Smooth muscle cell (in vitro differentiated cells): ENCODE data around the gene TMEM30A. TPM values are rescaled to one million over a fixed set of nuclear protein-coding genes. Genes with fewer than 3 reads are reported as not detected.

ENCODE experiments used
- DNase-seq: peaks from one replicate; lab custom pipeline; 2025; ENCODE audit not compliant: unreplicated experiment; lab: John Stamatoyannopoulos, UW
- H2AFZ ChIP-seq: fragments of 200-600 bp; sonication (generic); 2 replicates; pipeline ENCODE4 v1.6.0; 2016; ENCODE audit warnings: antibody characterized with exemption, low read depth, mild to moderate bottlenecking
- H3F3A ChIP-seq: fragments of 200-600 bp; sonication (generic); 2 replicates; pipeline ENCODE4 v1.6.0; 2017; ENCODE audit warnings: antibody characterized with exemption, low read depth
- H3K27ac ChIP-seq: fragments of 200-600 bp; sonication (generic); 2 replicates; pipeline ENCODE4 v1.5.1; 2016; ENCODE audit warnings: low read depth, mild to moderate bottlenecking
- H3K27me3 ChIP-seq: fragments of 200-600 bp; sonication (generic); 2 replicates; pipeline ENCODE4 v1.6.1; 2016; ENCODE audit warnings: low read depth, mild to moderate bottlenecking
- H3K36me3 ChIP-seq: fragments of 200-600 bp; sonication (generic); 2 replicates; pipeline ENCODE4 v1.5.1; 2016; ENCODE audit warnings: low read depth
- H3K4me1 ChIP-seq: fragments of 200-600 bp; sonication (generic); 2 replicates; pipeline ENCODE4 v1.5.1; 2016; ENCODE audit warnings: low read depth
- H3K4me2 ChIP-seq: fragments of 200-600 bp; sonication (generic); 2 replicates; pipeline ENCODE4 v1.6.0; 2016; ENCODE audit warnings: mild to moderate bottlenecking
- H3K4me3 ChIP-seq: fragments of 200-600 bp; sonication (generic); 2 replicates; pipeline ENCODE4 v1.5.1; 2016; ENCODE audit warnings: mild to moderate bottlenecking
- H3K79me2 ChIP-seq: fragments of 200-600 bp; sonication (generic); 2 replicates; pipeline ENCODE4 v1.6.0; 2016; ENCODE audit warnings: low read depth, mild to moderate bottlenecking
- H3K9ac ChIP-seq: fragments of 200-600 bp; sonication (generic); 2 replicates; pipeline ENCODE4 v1.6.0; 2016; ENCODE audit warnings: low read depth
- H3K9me3 ChIP-seq: fragments of 200-600 bp; sonication (generic); replicated peaks from 2 replicates; pipeline ENCODE4 v1.5.1; 2016; ENCODE audit warnings: low read depth
- H4K20me1 ChIP-seq: fragments of 200-600 bp; sonication (generic); 2 replicates; pipeline ENCODE4 v1.6.0; 2016; ENCODE audit warnings: low read depth
- CTCF ChIP-seq: fragments of 200-600 bp; sonication (generic); IDR thresholded peaks from 2 replicates; pipeline ENCODE4 v1.5.1; 2017; ENCODE audit warnings: borderline replicate concordance, mild to moderate bottlenecking, antibody characterized with exemption; ENCODE audit not compliant: insufficient read depth, poor library complexity, severe bottlenecking
- WGBS: methylation state at CpG from one replicate; pipeline ENCODE4 v1.1.7; 2016; ENCODE audit warnings: low lambda C conversion rate; 5-methylcytosine and 5-hydroxymethylcytosine counted together
- polyA plus RNA-seq: library from polyadenylated mRNA; unstranded; fragments of >200 nt; fragmentation: Nextera tagmentation; extraction: Ambion mirVana; gene quantifications from 2 replicates; pipeline ENCODE4 v1.2.1, GENCODE V29; 2016
- total RNA-seq: library from RNA; depleted of rRNA; stranded (reverse); fragments of >200 nt; gene quantifications from 2 replicates; pipeline ENCODE4 v1.2.3, GENCODE V29; 2014

The TMEM30A gene
- total and polyA plus RNA-seq, 2 experiments from 2014 or later, result 110 to 230 TPM

- 3% methylated on average over 35 of the region's 35 CpGs for whole genome bisulfite sequencing
These were observed 77.8 kb downstream of the TMEM30A start for GRCh38 chr6:75206576-75207342.

GRCh38 chr6:75205776-75206575 is 78.6 kb downstream of the TMEM30A start, which contains the start of gene COL12A1:
TSS of gene COL12A1 (minus strand) at chr6:75206053. CDS start at chr6:75202792, 3,261 bp downstream.
- DNase-seq, result no peak
- Histone ChIP-seq H3K4me3 (peak within 1 kb of the TSS; percentile 66), H3K79me2 (peaks cover 6% of the 10 kb centered on the region), H3K4me2 (peak within 1 kb of the TSS; percentile 82), H3F3A (no peaks in the 10 kb centered on the region), H3K36me3 (no peaks in the 10 kb centered on the region), H3K9ac (peak within 1 kb of the TSS; percentile 83), H3K4me1 (peaks cover 24% of the 10 kb centered on the region), H2AFZ (peak within 1 kb of the TSS; percentile 50), H3K9me3 (no peaks in the 10 kb centered on the region), H3K27ac (peak within 1 kb of the TSS; percentile 64), H3K27me3 (peaks cover 47% of the 10 kb centered on the region), H4K20me1 (peaks cover 30% of the 10 kb centered on the region)
- 1% methylated on average over 63 of the region's 64 CpGs for WGBS
- no peak for TF ChIP-seq CTCF

More at GRCh38 chr6:75206576-75207342, 77.8 kb downstream of the TMEM30A start:
- TF ChIP-seq CTCF, result no peak
- Histone ChIP-seq H4K20me1 (peaks cover 24% of the 10 kb centered on the region), H3K4me2 (peak overlapping the region; percentile 82), H3K27me3 (peaks cover 40% of the 10 kb centered on the region), H3K36me3 (no peaks in the 10 kb centered on the region), H3K9me3 (no peaks in the 10 kb centered on the region), H3K9ac (peak overlapping the region; percentile 83), H3K27ac (peak overlapping the region; percentile 64), H2AFZ (peak overlapping the region; percentile 50), H3K4me1 (peaks cover 20% of the 10 kb centered on the region), H3K4me3 (peak overlapping the region; percentile 66), H3K79me2 (peaks cover 6% of the 10 kb centered on the region), H3F3A (no peaks in the 10 kb centered on the region)
- no peak for DNase-seq

- Histone ChIP-seq H3K79me2 (peaks cover 6% of the 10 kb centered on the region), H3K27me3 (peaks cover 55% of the 10 kb centered on the region), H2AFZ (peak overlapping the region; percentile 50), H3K4me1 (peaks cover 24% of the 10 kb centered on the region), H3K9me3 (no peaks in the 10 kb centered on the region), H3K27ac (peak overlapping the region; percentile 64), H3F3A (no peaks in the 10 kb centered on the region), H3K4me3 (peak overlapping the region; percentile 66), H4K20me1 (peaks cover 36% of the 10 kb centered on the region), H3K9ac (peak overlapping the region; percentile 83), H3K4me2 (peak overlapping the region; percentile 82), H3K36me3 (no peaks in the 10 kb centered on the region)
- no peak for DNase-seq
- TF ChIP-seq CTCF, result no peak
- WGBS, result 2% methylated on average over 47 of the region's 47 CpGs
These were observed 79.4 kb downstream of the TMEM30A start for GRCh38 chr6:75204959-75205775.
